22Rv1 (cell line): ENCODE measurements around the gene GRIK5.

Experiments
- CTCF ChIP-seq: fragments of 450-650 bp; IDR thresholded peaks from 2 replicates; pipeline ENCODE4 v1.5.1; 2017; ENCODE audit warnings: mild to moderate bottlenecking
- ZFX ChIP-seq: fragments of 450-650 bp; IDR thresholded peaks from 2 replicates; pipeline ENCODE4 v1.6.1; 2017; ENCODE audit warnings: antibody characterized with exemption, borderline replicate concordance

GRCh38 chr19:42110658-42111057 lies 40.7 kb upstream of the GRIK5 start:
- no peak for TF ChIP-seq CTCF
- TF ChIP-seq ZFX = no peak
